Motor neuron (in vitro differentiated cells): ENCODE data around the gene ICAM5. TPM values are rescaled to one million over a fixed set of nuclear protein-coding genes. Genes with fewer than 3 reads are reported as not detected.

ENCODE experiments used
- ATAC-seq, 8 experiments: fragments of 200-7000 bp; cut with Tn5 transposase; replicated peaks in 6 of 8; 2 replicates each; pipeline ENCODE4 v1.8.0; 2021; ENCODE audit warnings: mild to moderate bottlenecking in 8 of 8, moderate library complexity in 8 of 8
- H3K27ac ChIP-seq, 2 donors: fragments of 250-450 bp; sonication (Bioruptor Pico); 2 replicates each; pipeline ENCODE4 v1.9.0; 2021; ENCODE audit warnings: antibody characterized with exemption in 2 of 2, mild to moderate bottlenecking in 2 of 2, moderate library complexity in 1 of 2
- H3K4me1 ChIP-seq, 2 donors: fragments of 250-450 bp; sonication (Bioruptor Pico); replicated peaks in 1 of 2; 2 replicates each; pipeline ENCODE4 v1.6.1; 2021; ENCODE audit warnings: antibody characterized with exemption in 2 of 2, mild to moderate bottlenecking in 2 of 2, moderate library complexity in 1 of 2
- H3K4me3 ChIP-seq, 5 donors: fragments of 250-450 bp; sonication (Bioruptor Pico); 2 replicates each; pipeline ENCODE4 v1.9.0; 2021; ENCODE audit warnings: antibody characterized with exemption in 5 of 5, mild to moderate bottlenecking in 5 of 5, moderate library complexity in 4 of 5
- WGBS, 10 experiments: fragments of 450-650 bp; shearing (Covaris generic); methylation state at CpG; one replicate each; pipeline ENCODE4 v1.0.0; 2022; 5-methylcytosine and 5-hydroxymethylcytosine counted together
- in situ Hi-C, 9 experiments: fragments of 400-800 bp; cut with MboI; loops; one replicate each; pipeline ENCODE4 v1.15.0; 2021; ENCODE audit warnings: low sequenced_read_pairs in 9 of 9, low pct_unique_long_range_greater_than_20kb in 2 of 9; ENCODE audit not compliant: unreplicated experiment in 9 of 9
- total RNA-seq, 8 experiments: library from RNA; unstranded; fragments of 300-600 nt; gene quantifications; 2 replicates each; pipeline versions ENCODE4 v1.2.3 to v1.2.4, GENCODE V29; 2022

The ICAM5 gene
- total RNA-seq, 8 experiments from 2014 or later = 0.71 to 33.1 (median 4.8) TPM

DNA sequence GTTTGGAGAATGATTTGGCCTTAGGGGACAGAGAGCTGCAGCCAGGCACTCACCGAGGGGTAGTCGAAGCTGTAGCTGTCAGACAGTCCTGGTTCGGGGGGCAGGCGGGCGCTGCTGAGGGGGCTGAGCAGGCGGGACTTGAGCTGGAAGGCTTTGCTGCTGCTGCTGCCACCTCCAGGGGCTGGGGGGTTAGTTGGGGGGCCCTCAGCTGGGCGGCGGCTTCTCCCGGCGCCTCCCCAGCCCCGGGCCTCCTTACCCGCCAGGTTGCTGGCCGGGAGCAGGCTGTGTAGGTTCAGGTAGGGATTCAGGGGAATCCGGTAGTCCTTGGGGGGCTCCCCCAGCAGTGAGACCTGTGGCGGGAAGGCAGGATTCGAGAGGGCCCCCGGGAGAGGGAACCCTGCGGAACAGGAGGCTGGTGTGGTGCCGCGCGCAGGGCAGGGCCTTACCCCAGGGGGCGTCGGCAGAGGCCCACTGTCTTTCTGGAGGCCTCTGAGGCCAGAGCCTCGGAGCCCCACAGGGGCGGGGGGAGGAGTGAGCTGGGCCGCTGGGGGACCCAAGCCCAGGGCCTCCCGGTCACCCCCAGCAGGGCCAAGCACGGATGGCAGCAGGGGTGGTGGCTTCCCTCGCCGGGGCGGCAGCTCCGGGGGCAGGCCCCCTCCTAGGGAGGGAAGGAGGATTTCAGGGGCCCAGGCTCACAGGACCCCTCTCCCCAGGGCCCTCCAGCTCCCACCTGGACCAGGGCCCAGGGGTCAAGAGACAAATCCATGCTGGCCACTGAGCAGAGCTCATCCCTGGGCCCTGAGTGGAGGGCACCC, 31.1 kb downstream of the ICAM5 start:
- WGBS, 10 experiments = no CpG with 5 or more reads among the region's 32 CpGs
- peak in 1 of 8 experiments; percentile 12 for ATAC-seq
- Histone ChIP-seq H3K4me3 (no peak overlapping the region), H3K27ac (no peak overlapping the region), H3K4me1 (peaks cover 3 to 4% of the 10 kb centered on the region in 2 donors)
- in situ Hi-C loops = no loop called here

DNA sequence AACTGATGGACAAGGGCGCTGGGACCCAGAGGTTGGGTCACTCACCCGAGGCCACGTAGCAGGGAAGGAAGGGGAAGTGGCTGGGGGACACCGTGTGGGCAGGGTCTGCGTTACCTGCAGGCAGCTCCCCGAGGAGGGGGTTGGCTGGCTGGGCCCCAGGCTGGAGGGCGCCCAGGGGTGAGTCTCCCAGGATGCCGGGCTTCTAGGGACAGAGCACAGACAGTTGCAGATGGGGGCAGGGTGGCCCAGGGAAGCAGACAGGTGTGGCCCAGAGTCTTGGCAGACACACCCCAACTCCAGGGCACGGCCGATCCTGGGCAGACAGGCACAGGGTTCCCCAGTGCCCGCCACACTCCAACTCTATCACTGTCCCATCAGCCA, 31.7 kb downstream of the ICAM5 start:
- in situ Hi-C loops = no loop called here
- H3K27ac ChIP-seq = no peak overlapping the region
- H3K4me3 ChIP-seq = no peak overlapping the region
- no peaks in the 10 kb centered on the region for H3K4me1 ChIP-seq
- peak in 4 of 8 experiments; percentile 5 to 14 (median 12) for ATAC-seq
- 100% methylated on average over 2 of the region's 11 CpGs; no CpG with 5 or more reads in 9 of the 10 experiments for WGBS, 10 experiments

DNA sequence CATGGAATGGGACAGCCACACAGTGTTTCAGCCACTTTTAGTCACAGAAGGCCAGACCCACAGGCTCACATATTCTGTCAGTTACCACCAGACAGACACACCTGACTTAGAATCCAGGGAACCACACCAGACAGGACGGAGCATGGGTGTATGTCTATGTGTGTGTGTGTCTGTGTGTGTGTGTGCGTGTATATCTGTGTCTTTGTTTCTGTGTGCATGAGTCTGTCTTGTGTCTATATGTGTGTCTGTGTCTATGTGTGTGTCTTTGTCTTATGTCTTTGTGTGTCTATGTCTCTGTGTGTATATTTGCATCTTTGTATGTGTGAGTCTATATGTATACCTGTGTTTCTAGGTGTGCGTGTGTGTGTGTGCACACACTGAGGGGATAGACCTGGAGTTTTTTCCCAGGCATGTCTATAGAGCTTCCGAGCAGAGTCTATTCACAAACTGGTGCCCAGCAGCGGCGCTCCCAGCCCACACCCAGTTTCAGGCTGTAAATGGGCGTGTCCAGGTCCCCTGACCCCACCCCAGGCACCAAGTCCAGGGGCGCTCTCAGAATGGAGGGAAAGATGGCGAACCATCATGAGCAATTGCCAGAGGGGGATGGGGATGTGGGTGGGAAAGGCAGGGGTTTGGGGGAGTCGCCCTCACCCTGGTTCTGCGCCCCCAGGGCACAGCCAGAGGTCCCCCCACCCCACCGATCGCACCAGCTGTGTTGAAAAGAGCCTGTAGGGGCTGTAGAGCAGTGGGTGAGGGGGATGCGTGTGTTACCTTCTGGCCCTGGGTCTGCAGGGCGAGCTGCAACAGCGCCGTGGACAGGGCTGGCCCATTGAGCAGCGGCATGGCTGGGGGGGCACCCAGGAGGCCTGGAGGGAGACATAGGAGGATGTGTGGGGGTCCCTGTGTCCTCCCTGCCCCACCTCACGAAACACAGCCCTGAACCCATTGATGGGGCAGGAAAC, 32.4 kb downstream of the ICAM5 start:
- Histone ChIP-seq H3K4me1 (no peaks in the 10 kb centered on the region), H3K27ac (no peak overlapping the region), H3K4me3 (no peak overlapping the region)
- ATAC-seq = peak in 4 of 8 experiments; percentile 6 to 68 (median 24)
- in situ Hi-C loops = no loop called here
- 83 to 100% (median 95%) methylated on average over 2 to 4 of the region's 19 CpGs; no CpG with 5 or more reads in 5 of the 10 experiments for WGBS, 10 experiments

DNA sequence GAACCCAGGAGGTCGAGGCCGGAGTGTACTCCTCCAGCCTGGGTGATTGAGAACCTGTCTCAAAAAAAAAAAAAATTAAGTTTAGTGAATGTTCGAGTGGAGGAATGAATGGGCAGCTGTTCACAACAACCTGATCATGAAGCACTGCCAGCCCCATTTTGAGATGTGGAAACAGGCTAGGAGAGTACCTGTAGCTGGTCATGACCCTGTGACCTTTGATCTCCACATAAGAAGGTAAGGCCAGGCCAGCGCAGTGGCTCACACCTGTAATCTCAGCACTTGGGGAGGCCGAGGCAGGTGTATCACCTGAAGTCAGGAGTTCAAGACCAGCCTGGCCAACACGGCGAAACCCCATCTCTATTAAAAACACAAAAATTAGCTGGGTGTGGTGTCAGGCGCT, 36.0 kb downstream of the ICAM5 start:
- no peak overlapping the region for H3K27ac ChIP-seq
- in situ Hi-C loops = no loop called here
- 90 to 100% (median 96%) methylated on average over 2 to 7 of the region's 8 CpGs; no CpG with 5 or more reads in 4 of the 10 experiments for WGBS, 10 experiments
- H3K4me1 ChIP-seq = no peaks in the 10 kb centered on the region
- no peak for ATAC-seq
- H3K4me3 ChIP-seq = no peak overlapping the region

DNA sequence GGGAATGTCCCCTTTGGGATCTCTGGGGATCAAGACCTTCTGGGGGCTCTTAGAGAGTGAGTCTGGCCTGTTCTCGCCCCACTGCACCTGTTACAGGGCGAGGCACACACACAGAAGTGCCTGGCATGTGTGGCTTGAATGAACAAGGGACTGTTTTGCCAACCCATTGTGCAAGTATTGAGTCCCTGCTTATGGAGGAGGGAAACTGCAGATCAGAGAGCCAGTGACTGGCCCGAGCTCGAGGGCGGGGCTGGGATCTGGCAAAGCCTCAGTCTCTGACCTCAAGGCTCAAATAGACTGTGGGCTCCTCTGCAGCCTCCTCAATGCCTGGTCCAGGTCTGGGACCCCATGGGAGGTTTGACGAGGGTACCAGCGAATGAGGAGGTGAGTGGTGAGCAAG, 38.0 kb downstream of the ICAM5 start:
- Histone ChIP-seq H3K4me1 (peaks cover 6 to 7% of the 10 kb centered on the region in 2 donors), H3K4me3 (no peak overlapping the region), H3K27ac (no peak overlapping the region)
- WGBS, 10 experiments = 80 to 100% (median 96%) methylated on average over 2 to 3 of the region's 7 CpGs; no CpG with 5 or more reads in 6 of the 10 experiments
- no peak for ATAC-seq
- in situ Hi-C loops = no loop called here

DNA sequence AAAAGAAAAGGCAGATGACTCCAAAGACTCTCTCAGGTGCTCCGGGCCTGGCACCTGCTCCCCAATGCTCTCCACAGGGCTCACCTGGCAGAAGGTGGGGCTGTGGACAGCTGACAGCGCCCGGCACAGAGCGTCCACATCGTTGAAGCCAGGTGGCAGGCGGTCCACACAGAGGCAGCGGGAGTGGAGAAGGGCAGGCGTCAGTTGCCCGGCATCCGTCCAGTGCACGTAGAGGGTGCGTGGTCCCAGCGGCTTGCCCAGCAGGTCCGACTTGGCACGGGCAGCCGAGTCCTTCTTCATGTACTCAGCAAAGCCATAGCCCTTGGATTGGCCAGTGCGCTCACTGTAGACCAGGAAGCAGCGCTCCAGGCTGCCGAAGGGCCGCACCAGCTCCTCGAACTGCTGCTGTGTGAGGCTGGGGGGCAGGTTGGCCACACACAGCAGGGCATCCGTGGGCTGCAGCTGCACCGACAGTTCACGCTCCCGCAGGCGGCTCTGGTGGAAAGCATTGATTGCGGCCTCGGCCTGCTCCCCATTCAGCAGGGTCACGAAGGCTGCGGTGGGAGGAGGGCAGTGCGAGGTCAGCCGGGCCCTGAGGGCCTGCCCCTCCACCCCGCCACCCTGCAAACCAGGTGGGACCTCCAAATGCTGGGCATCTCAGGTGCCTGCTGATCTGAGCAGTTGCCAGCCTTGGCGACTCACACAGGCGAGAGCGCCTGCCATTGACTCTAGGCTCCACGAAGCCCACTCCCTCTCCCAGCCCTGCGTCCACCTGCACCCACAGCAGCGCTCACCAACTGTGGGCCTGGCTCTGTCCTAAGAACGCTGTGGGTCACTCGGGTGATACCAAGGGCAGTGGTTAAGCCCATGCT, 39.0 kb downstream of the ICAM5 start:
- no peak overlapping the region for H3K27ac ChIP-seq
- in situ Hi-C loops = no loop called here
- ATAC-seq = no peak
- peaks cover 6 to 7% of the 10 kb centered on the region in 2 donors for H3K4me1 ChIP-seq
- no peak overlapping the region for H3K4me3 ChIP-seq
- 80 to 100% (median 96%) methylated on average over 1 to 20 of the region's 41 CpGs; no CpG with 5 or more reads in 3 of the 10 experiments for WGBS, 10 experiments

DNA sequence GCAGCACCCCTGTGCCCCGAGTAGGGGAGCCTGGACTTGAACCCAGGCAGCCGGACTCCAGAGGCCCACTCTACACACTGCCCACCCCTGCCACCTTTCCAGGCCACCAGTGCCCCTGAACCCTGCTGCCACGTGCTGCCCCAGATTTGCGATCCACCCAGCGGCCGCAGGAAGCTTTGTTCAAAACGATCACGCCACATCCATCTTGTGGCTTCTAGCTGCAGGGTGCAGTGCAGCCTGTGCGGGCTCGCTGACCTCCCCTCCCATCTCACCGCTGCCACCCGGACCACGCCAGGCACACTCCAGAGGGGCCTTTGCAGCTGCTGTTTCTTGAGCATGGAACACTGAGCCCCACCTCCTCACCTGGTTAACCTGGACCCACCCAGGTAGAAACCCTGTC, 39.8 kb downstream of the ICAM5 start:
- H3K4me3 ChIP-seq = no peak overlapping the region
- H3K4me1 ChIP-seq = peaks cover 6 to 7% of the 10 kb centered on the region in 2 donors
- in situ Hi-C loops = no loop called here
- H3K27ac ChIP-seq = no peak overlapping the region
- ATAC-seq = no peak
- WGBS, 10 experiments = 80 to 100% methylated on average over 1 to 2 of the region's 13 CpGs; no CpG with 5 or more reads in 8 of the 10 experiments

DNA sequence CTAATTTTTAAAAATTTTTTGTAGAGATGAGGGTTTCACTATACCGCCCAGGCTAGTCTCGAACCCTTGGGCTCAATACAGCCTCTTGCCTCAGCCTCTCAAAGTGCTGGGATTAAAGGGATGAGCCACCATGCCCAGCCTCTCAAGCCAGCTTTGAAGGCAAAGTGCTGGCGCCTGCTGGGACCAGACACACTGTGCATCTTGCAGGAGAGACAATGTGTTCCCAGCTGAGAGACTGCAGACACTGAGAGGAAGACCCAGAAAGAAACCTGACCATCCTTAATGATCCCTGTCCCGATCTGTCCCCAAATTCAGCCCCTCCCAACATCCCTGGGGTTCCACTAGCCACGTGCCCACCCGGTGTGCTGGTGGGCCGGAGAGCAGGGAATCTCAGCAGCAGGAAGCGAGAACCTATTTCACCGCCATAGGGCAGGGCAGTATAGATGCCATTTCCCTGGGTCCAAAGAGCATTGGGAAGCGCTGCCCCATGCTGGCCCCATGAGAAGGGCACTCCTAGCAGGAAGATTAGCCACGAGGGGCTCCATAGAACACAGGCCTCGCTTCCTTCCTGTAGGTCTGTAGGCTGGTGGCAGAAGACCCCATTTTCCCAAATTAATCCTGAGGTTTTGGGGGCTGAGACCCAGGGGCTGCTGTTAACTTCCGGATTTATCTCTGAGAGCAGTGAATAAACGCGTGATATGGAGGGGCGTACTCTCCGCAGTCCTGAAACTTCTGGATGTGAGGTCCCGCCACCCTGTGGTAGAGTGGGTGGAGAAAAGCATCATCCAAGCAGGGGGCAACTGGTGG, 42.6 kb downstream of the ICAM5 start:
- H3K27ac ChIP-seq = peak overlapping the region; percentile 99
- in situ Hi-C loops = no loop called here
- 18 to 100% (median 70%) methylated on average over 1 to 9 of the region's 18 CpGs; no CpG with 5 or more reads in 4 of the 10 experiments for WGBS, 10 experiments
- peaks cover 6 to 16% of the 10 kb centered on the region in 2 donors for H3K4me1 ChIP-seq
- no peak for ATAC-seq
- peak overlapping the region; percentile 65 to 100 (median 96) for H3K4me3 ChIP-seq

DNA sequence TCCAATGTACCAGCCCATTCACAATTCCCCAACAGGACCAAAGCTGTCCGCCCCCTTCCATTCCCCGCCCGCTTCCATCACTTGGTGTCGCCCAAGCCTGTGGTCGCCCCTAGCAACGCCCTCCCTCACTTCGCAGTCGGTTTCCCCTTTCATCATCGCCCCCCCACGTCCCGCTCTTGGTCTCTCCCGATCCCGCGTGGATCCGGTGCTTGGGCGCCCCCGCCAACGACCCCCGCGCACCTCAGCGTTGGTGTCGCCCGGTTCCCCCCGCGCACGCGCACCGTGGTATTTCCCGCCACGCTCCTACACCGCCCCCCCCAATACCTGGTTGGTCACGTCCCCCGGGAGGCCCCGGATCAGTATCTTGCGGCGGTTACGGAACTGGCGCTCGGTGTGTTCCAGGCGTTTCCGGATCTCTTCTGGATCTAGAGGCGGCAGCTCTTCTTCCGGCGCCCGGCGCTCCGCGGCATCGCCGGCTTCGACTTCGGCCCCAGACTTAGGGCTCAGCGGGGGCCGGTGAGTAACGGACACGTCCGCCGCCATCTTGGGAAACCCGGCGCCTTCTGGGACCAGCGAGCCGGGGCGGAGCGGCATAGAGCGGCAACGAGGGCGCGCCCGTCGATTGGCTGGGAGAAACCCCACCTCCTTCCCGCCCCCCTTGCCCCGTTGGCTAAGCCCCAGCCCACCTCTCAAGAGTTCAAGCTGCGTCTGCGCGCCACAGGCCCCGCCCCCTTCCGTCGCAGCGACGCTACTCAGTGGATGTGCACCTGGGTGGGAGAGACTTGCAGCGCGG, 43.4 kb downstream of the ICAM5 start, which contains the start of gene RAVER1:
Gene RAVER1 (minus strand): TSS at position 565 of the 793 bp plus-strand sequence. CDS start 22 bp downstream, at position 543.
- Histone ChIP-seq H3K27ac (peak within 1 kb of the TSS; percentile 99), H3K4me3 (peak within 1 kb of the TSS; percentile 65 to 100 (median 96)), H3K4me1 (peaks cover 6 to 16% of the 10 kb centered on the region in 2 donors)
- WGBS, 10 experiments = 0 to 3% (median 1%) methylated on average over 1 to 19 of the region's 82 CpGs; no CpG with 5 or more reads in 6 of the 10 experiments
- peak; percentile 75 to 88 (median 82) for ATAC-seq
- in situ Hi-C loops = no loop called here

DNA sequence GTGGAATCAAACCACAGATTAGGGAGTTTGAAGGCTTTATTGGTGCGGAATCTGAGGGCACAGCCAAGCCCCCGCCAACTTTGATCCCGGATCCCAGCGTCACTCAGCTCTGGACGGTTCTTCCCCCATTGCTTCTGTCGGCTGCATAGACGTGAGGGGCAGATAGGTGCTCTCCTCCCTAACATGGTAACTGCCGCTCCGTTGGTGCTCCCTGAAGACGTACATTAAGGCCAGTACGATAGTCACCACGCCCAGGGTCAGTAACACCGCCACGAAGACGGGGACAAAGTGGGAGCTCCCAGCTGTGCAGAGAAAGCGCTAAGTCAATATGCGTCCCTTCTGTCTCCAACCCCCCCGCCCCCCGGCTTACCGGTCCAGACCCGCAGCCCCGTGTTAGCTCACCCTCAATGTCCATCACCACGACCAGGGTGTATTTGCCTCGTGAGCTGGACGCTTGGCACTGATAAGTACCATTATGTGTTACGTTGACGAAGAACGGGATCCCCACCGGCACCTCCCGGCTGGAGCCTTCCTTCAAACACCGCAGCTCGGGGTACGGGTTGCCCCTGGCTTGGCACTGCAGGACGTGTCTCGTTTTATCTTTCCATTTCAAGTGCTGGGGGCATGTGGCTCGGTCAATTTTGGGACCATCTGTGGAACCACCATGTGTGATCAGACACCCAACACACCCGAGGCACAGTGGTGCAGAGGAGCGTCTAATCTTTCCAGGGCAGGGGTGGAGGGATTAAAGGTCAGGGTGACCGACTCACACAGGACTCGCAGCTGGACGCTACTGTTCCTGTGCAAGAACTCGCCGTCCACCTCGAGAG, 44.2 kb downstream of the ICAM5 start:
- in situ Hi-C loops = no loop called here
- WGBS, 10 experiments = 0 to 17% (median 0%) methylated on average over 1 to 14 of the region's 44 CpGs; no CpG with 5 or more reads in 4 of the 10 experiments

More for the DNA sequence above, 44.2 kb downstream of the ICAM5 start:
- peak overlapping the region; percentile 29 to 99 for H3K27ac ChIP-seq
- peak; percentile 1 to 16 (median 4) for ATAC-seq
- peak overlapping the region; percentile 65 to 100 (median 96) for H3K4me3 ChIP-seq
- peaks cover 6 to 16% of the 10 kb centered on the region in 2 donors for H3K4me1 ChIP-seq
